Transverse colon (tissue), 4 donors: Measurements from ENCODE around the gene ATG9A. TPM values are rescaled to one million over a fixed set of nuclear protein-coding genes. Genes with fewer than 3 reads are reported as not detected.

Experiments used
- DNase-seq: peaks from one replicate; pipeline ENCODE4 v3.0.0-alpha.2; 2019
- H3K27ac ChIP-seq, 4 donors: fragments of 200-600 bp; sonication (generic); 2 replicates each; pipeline ENCODE4 v1.5.1; 2016 to 2018; ENCODE audit warnings: inconsistent platforms in 4 of 4
- H3K27me3 ChIP-seq: fragments of 200-600 bp; sonication (generic); 2 replicates; pipeline ENCODE4 v1.5.1; 2017; ENCODE audit warnings: inconsistent platforms
- H3K36me3 ChIP-seq, 4 donors: fragments of 200-600 bp; sonication (generic); 2 replicates each; pipeline ENCODE4 v1.5.1; 2017 to 2019; ENCODE audit warnings: inconsistent platforms in 4 of 4
- H3K4me1 ChIP-seq, 4 donors: fragments of 200-600 bp; sonication (generic); 2 replicates each; pipeline ENCODE4 v1.5.1; 2017 to 2020; ENCODE audit warnings: inconsistent platforms in 4 of 4
- H3K4me3 ChIP-seq, 4 donors: fragments of 200-600 bp; sonication (generic); 1 replicate in 1 of 4; 2 replicates in 3 of 4; pipeline versions ENCODE4 v1.5.1 to v1.6.1; 2017 to 2019; ENCODE audit warnings: inconsistent platforms in 4 of 4
- H3K9me3 ChIP-seq, 2 donors: fragments of 200-600 bp; sonication (generic); 2 replicates each; pipeline ENCODE4 v1.5.1; 2017 to 2019; ENCODE audit warnings: inconsistent platforms in 2 of 2
- EP300 ChIP-seq: sonication (generic); formaldehyde crosslinking; IDR thresholded peaks from one replicate; pipeline ENCODE4 v1.6.1; 2017; ENCODE audit warnings: antibody characterized with exemption, low read depth
- POLR2A ChIP-seq: fragments of 450-650 bp; IDR thresholded peaks from one replicate; pipeline ENCODE4 v1.6.1; 2016; ENCODE audit warnings: antibody characterized with exemption, mild to moderate bottlenecking, moderate library complexity
- POLR2AphosphoS5 ChIP-seq, 3 donors: sonication (generic); formaldehyde crosslinking; IDR thresholded peaks; one replicate each; pipeline ENCODE4 v1.6.1; 2016; ENCODE audit warnings: antibody characterized with exemption in 3 of 3
- WGBS, 2 donors: methylation state at CpG; one replicate each; pipeline ENCODE4 v1.1.5; 2018; ENCODE audit warnings: low coverage in 1 of 2; 5-methylcytosine and 5-hydroxymethylcytosine counted together
- in situ Hi-C, 4 donors: fragments of 200-750 bp; cut with MboI; loops; one replicate each; pipeline versions ENCODE4 v1.15.0 to v1.15.1; 2017; ENCODE audit warnings: low sequenced_read_pairs in 3 of 4, low pct_ligation_motif_present in 1 of 4, low pct_unique_long_range_greater_than_20kb in 1 of 4
- intact Hi-C: fragments of 100-400 bp; cut with DNase I; formaldehyde crosslinking; loops from one replicate; pipeline ENCODE4 v1.15.1; 2023; ENCODE audit warnings: low total_unique reads
- total RNA-seq, 4 donors: library from RNA; depleted of rRNA; stranded (reverse); fragments of >200 nt; gene quantifications; one replicate each; pipeline ENCODE4 v1.1.0, GENCODE V29; 2016
- TF ChIP-seq, protein P1 (sequence below), 5 experiments: fragments of 200-600 bp in 3 of 5; fragments of 450-650 bp in 2 of 5; sonication (generic) in 3 of 5; IDR thresholded peaks; 1 replicate in 2 of 5; 2 replicates in 3 of 5; pipeline ENCODE4 v1.5.1; 2016 to 2017; ENCODE audit warnings: antibody characterized with exemption in 5 of 5, inconsistent platforms in 3 of 5, mild to moderate bottlenecking in 2 of 5, moderate library complexity in 1 of 5

ATG9A gene
- total RNA-seq, 4 donors from 2014 or later, result 73.2 to 243 (median 82.7) TPM

DNA sequence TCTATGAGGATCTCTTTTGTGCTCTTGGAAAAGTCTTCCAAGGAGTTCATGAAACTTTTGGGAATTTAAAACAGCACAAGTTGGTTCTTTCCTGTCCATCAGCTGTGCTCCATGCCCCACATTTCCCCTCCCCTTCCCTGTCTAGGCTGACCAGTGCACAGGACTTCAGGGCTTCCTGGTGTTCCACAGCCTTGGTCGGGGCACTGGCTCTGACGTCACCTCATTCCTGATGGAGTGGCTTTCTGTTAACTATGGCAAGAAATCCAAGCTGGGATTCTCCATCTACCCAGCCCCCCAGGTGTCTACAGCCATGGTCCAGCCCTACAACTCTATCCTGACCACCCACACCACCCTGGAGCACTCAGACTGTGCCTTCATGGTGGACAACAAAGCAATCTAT is 41.6 kb upstream of the ATG9A start:
- TF ChIP-seq POLR2A (no peak), EP300 (no peak), POLR2AphosphoS5 (IDR thresholded peaks at IDR 0.05) (no peak)
- Histone ChIP-seq H3K4me1 (peaks cover 0 to 6% (median 3%) of the 10 kb centered on the region in 4 donors), H3K27me3 (no peaks in the 10 kb centered on the region), H3K9me3 (no peaks in the 10 kb centered on the region), H3K4me3 (no peak overlapping the region), H3K36me3 (no peaks in the 10 kb centered on the region), H3K27ac (no peak overlapping the region)
- WGBS, 2 donors, result 74% methylated on average over 2 of the region's 2 CpGs; no CpG with 5 or more reads in 1 of the 2 donors
- intact Hi-C loops, result no loop called here
- in situ Hi-C loops, result no loop called here
- DNase-seq, result no peak

DNA sequence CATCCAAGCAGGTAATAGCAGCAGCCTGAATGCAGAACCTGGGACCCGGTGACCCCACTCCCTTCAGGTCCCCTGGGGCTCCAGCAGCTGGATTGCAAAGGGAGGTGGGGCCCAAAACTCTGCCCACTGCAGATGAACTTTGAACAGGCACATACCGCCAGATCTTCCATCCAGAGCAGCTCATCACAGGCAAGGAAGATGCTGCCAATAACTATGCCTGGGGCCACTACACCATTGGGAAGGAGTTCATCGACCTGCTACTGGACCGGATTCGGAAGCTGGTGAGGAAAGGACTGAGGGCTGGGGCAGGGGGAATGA is 40.6 kb upstream of the ATG9A start:
- Histone ChIP-seq H3K4me3 (no peak overlapping the region), H3K9me3 (no peaks in the 10 kb centered on the region), H3K27ac (no peak overlapping the region), H3K4me1 (peaks cover 0 to 6% (median 3%) of the 10 kb centered on the region in 4 donors), H3K36me3 (no peaks in the 10 kb centered on the region), H3K27me3 (no peaks in the 10 kb centered on the region)
- 81% methylated on average over 4 of the region's 5 CpGs; no CpG with 5 or more reads in 1 of the 2 donors for WGBS, 2 donors
- intact Hi-C loops, result no loop called here
- TF ChIP-seq EP300 (no peak), POLR2A (no peak), POLR2AphosphoS5 (IDR thresholded peaks at IDR 0.05) (no peak)
- TF ChIP-seq, protein P1, sequence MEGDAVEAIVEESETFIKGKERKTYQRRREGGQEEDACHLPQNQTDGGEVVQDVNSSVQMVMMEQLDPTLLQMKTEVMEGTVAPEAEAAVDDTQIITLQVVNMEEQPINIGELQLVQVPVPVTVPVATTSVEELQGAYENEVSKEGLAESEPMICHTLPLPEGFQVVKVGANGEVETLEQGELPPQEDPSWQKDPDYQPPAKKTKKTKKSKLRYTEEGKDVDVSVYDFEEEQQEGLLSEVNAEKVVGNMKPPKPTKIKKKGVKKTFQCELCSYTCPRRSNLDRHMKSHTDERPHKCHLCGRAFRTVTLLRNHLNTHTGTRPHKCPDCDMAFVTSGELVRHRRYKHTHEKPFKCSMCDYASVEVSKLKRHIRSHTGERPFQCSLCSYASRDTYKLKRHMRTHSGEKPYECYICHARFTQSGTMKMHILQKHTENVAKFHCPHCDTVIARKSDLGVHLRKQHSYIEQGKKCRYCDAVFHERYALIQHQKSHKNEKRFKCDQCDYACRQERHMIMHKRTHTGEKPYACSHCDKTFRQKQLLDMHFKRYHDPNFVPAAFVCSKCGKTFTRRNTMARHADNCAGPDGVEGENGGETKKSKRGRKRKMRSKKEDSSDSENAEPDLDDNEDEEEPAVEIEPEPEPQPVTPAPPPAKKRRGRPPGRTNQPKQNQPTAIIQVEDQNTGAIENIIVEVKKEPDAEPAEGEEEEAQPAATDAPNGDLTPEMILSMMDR (IDR thresholded peaks at IDR 0.05), result no peak
- in situ Hi-C loops, result no loop called here
- no peak for DNase-seq

DNA sequence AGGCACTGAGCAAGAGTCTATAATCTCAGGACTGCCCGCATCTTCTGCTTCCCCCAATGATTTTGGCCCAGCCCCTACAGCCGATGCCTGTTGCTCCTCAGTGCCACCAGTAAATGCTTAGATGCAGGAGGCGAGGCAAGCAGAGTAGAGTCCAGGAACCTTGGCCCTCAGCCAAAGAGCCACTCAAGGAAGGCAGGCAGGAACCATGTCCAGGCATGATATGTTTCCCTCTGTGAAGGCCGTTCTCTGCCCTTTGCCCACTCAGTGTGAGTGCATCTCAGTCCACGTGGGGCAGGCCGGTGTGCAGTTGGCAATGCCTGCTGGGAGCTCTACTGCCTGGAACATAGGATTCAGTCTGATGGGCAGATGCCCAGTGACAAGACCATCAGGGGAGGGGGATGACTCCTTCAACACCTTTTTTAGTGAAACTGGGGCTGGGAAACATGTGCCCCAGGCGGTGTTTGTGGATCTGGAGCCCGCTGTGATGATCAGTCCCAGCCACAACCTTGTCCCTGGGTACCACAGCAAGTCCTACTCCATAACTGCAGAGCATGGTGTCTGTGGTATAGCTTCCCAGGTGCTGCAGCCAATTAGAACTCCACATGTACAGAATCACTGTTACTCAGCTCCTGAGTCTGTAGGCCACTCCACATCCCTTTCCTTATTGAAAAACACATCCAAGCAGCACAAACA is 40.1 kb upstream of the ATG9A start:
- intact Hi-C loops, result no loop called here
- in situ Hi-C loops, result no loop called here
- Histone ChIP-seq H3K4me3 (no peak overlapping the region), H3K27ac (no peak overlapping the region), H3K27me3 (no peaks in the 10 kb centered on the region), H3K4me1 (peaks cover 0 to 6% (median 3%) of the 10 kb centered on the region in 4 donors), H3K36me3 (no peaks in the 10 kb centered on the region), H3K9me3 (no peaks in the 10 kb centered on the region)
- TF ChIP-seq POLR2A (no peak), POLR2AphosphoS5 (IDR thresholded peaks at IDR 0.05) (no peak), EP300 (no peak)
- TF ChIP-seq, protein P1 (IDR thresholded peaks at IDR 0.05), result no peak
- DNase-seq, result peak; percentile 76
- WGBS, 2 donors, result 65% methylated on average over 8 of the region's 8 CpGs; no CpG with 5 or more reads in 1 of the 2 donors

DNA sequence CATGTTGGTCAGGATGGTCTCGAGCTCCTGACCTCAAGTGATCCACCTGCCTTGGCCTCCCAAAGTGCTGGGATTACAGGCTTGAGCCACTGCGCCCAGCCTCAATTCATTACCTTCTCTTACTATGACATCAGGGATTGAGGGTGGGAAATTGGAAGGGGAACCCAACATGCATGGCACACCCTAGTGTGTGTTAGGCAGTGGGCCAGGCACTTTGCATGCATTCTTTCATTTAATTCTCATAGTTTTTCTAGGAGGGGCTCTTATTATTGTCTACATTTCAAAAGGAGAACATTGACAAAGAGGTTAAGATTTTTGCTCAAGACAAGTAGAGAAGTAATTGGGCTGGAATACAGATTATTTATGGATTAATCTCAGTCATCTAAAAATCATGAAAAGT is 38.9 kb upstream of the ATG9A start:
- H3K27me3 ChIP-seq, result no peaks in the 10 kb centered on the region
- H3K36me3 ChIP-seq, result no peaks in the 10 kb centered on the region
- H3K27ac ChIP-seq, result no peak overlapping the region
- no peak overlapping the region for H3K4me3 ChIP-seq
- no peaks in the 10 kb centered on the region for H3K9me3 ChIP-seq
- no peak for DNase-seq
- 83% methylated on average over 2 of the region's 2 CpGs; no CpG with 5 or more reads in 1 of the 2 donors for WGBS, 2 donors
- intact Hi-C loops, result no loop called here
- H3K4me1 ChIP-seq, result peaks cover 0 to 5% (median 0%) of the 10 kb centered on the region in 4 donors
- in situ Hi-C loops, result no loop called here
- TF ChIP-seq POLR2A (no peak), POLR2AphosphoS5 (IDR thresholded peaks at IDR 0.05) (no peak), EP300 (no peak)
- TF ChIP-seq, protein P1 (IDR thresholded peaks at IDR 0.05), result no peak
